H1 (cell line): ENCODE data around the gene EFCAB3. TPM values are rescaled to one million over a fixed set of nuclear protein-coding genes. Genes with fewer than 3 reads are reported as not detected.

ENCODE experiments used
- FOSL1 ChIP-seq: IDR thresholded peaks from 2 replicates; pipeline ENCODE4 v1.6.1; 2011; ENCODE audit warnings: mild to moderate bottlenecking, low read depth, low read length, moderate library complexity; ENCODE audit not compliant: insufficient read depth
- polyA plus RNA-seq, 7 experiments: library from polyadenylated mRNA; depleted of rRNA in 3 of 7; stranded (reverse) in 5 of 7; unstranded in 2 of 7; fragments of >200 nt in 5 of 7; fragments of 200-250 nt in 2 of 7; gene quantifications; 1 replicate in 5 of 7; 2 replicates in 1 of 7; 4 replicates in 1 of 7; pipeline versions ENCODE4 v1.2.1 to v1.2.3, GENCODE V29; 2011 to 2013; ENCODE audit warnings: missing spikeins in 2 of 7, mixed read lengths in 2 of 7
- total RNA-seq: library from RNA; stranded (reverse); fragmentation: NEBNext Ultra II Directional; extraction: Animal tissue kit (Norgen Biotek cat#: 25700); gene quantifications from 2 replicates; pipeline ENCODE4 v1.2.1, GENCODE V29; 2021

The EFCAB3 gene
- total and polyA plus RNA-seq, 2 of the 8 experiments (the other 6 are each of a cell fraction or from before 2014, with no cell fraction given), result not detected

- TF ChIP-seq FOSL1, result no peak
- TF ChIP-seq, all 59 proteins: peak for 0
These were observed 1.2 kb downstream of the EFCAB3 start (continued) for GRCh38 chr17:62381561-62381960.
